ENCODE results near the gene EPHB2. TPM values are rescaled to one million over a fixed set of nuclear protein-coding genes. Genes with fewer than 3 reads are reported as not detected.

Gene EPHB2
- total and polyA plus RNA-seq, 2 donors (not counting 3 experiments of a cell fraction or from before 2014, with no cell fraction given): 50.8 to 69.1 TPM

DNA sequence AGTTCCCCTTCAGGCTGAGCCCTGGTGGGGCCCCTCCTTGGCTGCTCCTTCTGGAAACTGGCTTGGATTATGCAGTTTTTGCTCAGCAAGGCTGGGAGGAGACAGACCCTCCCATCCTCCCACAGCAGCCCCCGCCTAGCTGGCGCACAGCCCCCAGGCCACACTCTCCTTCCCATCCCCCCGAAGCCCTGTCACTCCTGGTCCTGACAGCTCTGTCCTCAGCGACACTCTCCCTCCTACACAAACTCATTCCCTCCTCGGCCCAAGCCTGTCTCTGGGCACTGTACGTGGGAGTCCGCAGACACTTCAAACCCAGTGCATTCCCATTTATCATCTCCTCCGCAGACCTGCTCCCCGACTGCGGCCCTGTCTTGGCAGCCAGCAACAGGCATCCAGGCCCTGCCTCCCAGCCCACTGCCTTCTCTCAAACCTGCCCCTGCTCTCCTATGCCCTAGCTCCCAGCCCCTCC is 25.0 kb upstream of the EPHB2 start:
- no peak overlapping the region for H2AFZ ChIP-seq (ENCODE audit: low read depth, low read length)
- intact Hi-C loops (cut with micrococcal nuclease): no loop called here

More for the DNA sequence above, 25.0 kb upstream of the EPHB2 start:
- no peak overlapping the region for H3K27ac ChIP-seq (ENCODE audit: insufficient read depth, low read depth, low read length)
- H3K27me3 ChIP-seq (ENCODE audit: control insufficient read depth in 2 of 2, insufficient read depth in 2 of 2, low read length in 2 of 2): peaks cover 3 to 4% of the 10 kb centered on the region in 2 experiments
- H3K9me1 ChIP-seq (replicated peaks; ENCODE audit: control insufficient read depth, extremely low read depth, insufficient read depth, low read length): no peaks in the 10 kb centered on the region
- ChIA-PET CTCF (interaction anchor here (0.6 kb wide), 1 partner anchor 19 kb away, joined by 3 read pairs; no protein-coding TSS in a partner anchor), POLR2A (no interaction called here)
- no peak overlapping the region for H3K4me2 ChIP-seq (ENCODE audit: insufficient read depth, low read length)
- H4K20me1 ChIP-seq (replicated peaks; ENCODE audit: control insufficient read depth, extremely low read depth, insufficient read depth, low read length): no peaks in the 10 kb centered on the region
- no peaks in the 10 kb centered on the region for H3K79me2 ChIP-seq (ENCODE audit: control insufficient read depth, insufficient read depth, low read length)
- no peak overlapping the region for H3K4me3 ChIP-seq (replicated peaks in 1 of 3; ENCODE audit: insufficient read depth in 1 of 3, low read depth in 1 of 3, low read length in 3 of 3)
- BruUV-seq (replicated peaks): no TSS peak
- DNase-seq (ENCODE audit: low read depth, low spot score): no peak
- dilution Hi-C loops (cut with MboI; ENCODE audit: extremely low pct_ligation_motif_present, low sequenced_read_pairs): no loop called here
- H3K9ac ChIP-seq (replicated peaks; ENCODE audit: extremely low read depth, insufficient read depth, low read length): no peak overlapping the region
- no peak for TF ChIP-seq EZH2 (IDR thresholded peaks at IDR 0.05; ENCODE audit: borderline replicate concordance, low read depth, low read length, severe bottlenecking)
- TF ChIP-seq JUN (IDR thresholded peaks at IDR 0.05; ENCODE audit: borderline replicate concordance, insufficient read depth, insufficient read length, low read depth): no peak
- TF ChIP-seq, protein P1, sequence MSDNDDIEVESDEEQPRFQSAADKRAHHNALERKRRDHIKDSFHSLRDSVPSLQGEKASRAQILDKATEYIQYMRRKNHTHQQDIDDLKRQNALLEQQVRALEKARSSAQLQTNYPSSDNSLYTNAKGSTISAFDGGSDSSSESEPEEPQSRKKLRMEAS (IDR thresholded peaks at IDR 0.05; ENCODE audit: insufficient read depth, insufficient read length): no peak
- TF ChIP-seq GATA2 (IDR thresholded peaks at IDR 0.05; ENCODE audit: insufficient read depth, insufficient read length, low read depth, low read length): no peak
- TF ChIP-seq MYC (IDR thresholded peaks at IDR 0.05; ENCODE audit: low read depth, low read length): no peak
- TF ChIP-seq, protein P2, sequence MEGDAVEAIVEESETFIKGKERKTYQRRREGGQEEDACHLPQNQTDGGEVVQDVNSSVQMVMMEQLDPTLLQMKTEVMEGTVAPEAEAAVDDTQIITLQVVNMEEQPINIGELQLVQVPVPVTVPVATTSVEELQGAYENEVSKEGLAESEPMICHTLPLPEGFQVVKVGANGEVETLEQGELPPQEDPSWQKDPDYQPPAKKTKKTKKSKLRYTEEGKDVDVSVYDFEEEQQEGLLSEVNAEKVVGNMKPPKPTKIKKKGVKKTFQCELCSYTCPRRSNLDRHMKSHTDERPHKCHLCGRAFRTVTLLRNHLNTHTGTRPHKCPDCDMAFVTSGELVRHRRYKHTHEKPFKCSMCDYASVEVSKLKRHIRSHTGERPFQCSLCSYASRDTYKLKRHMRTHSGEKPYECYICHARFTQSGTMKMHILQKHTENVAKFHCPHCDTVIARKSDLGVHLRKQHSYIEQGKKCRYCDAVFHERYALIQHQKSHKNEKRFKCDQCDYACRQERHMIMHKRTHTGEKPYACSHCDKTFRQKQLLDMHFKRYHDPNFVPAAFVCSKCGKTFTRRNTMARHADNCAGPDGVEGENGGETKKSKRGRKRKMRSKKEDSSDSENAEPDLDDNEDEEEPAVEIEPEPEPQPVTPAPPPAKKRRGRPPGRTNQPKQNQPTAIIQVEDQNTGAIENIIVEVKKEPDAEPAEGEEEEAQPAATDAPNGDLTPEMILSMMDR (IDR thresholded peaks at IDR 0.05; ENCODE audit: extremely low read depth in 1 of 2, insufficient read depth in 1 of 2, low read depth in 1 of 2, low read length in 2 of 2): no peak
- no peak for TF ChIP-seq POLR2A (IDR thresholded peaks at IDR 0.05; ENCODE audit: low read depth, low read length)
- TF ChIP-seq FOS (IDR thresholded peaks at IDR 0.05; ENCODE audit: borderline replicate concordance, insufficient read depth, low read length): no peak
- no peak for TF ChIP-seq POLR2AphosphoS5 (IDR thresholded peaks at IDR 0.05; ENCODE audit: insufficient read depth, low read depth, low read length)
- H3K4me1 ChIP-seq (ENCODE audit: control insufficient read depth, extremely low read depth, insufficient read depth, low read length): peaks cover 6% of the 10 kb centered on the region
- no peak for FAIRE-seq
- H3K36me3 ChIP-seq (ENCODE audit: control insufficient read depth in 2 of 2, extremely low read depth in 1 of 2, insufficient read depth in 2 of 2, low read length in 2 of 2): no peaks in the 10 kb centered on the region
- H3K9me3 ChIP-seq (replicated peaks; ENCODE audit: control insufficient read depth, insufficient read depth, low read length): no peaks in the 10 kb centered on the region
